IMR-90 (cell line): ENCODE results near the gene TRIM40. TPM values are rescaled to one million over a fixed set of nuclear protein-coding genes. Genes with fewer than 3 reads are reported as not detected.
A peak's percentile ranks its signal among the peaks of the same experiment; 100 is the strongest.

Source experiments
- ATAC-seq: fragments of 200-7000 bp; cut with Tn5 transposase; 2 replicates; pipeline ENCODE4 v1.9.1; 2020; ENCODE audit warnings: low read depth, mild to moderate bottlenecking, moderate library complexity
- BruUV-seq: library from RNA; stranded (reverse); fragments of 400-500 nt; replicated peaks from 2 replicates; lab custom pipeline; 2021; lab: Mats Ljungman, UMichigan
- CTCF ChIA-PET: fragments of 300-600 bp; formaldehyde crosslinking; extraction: SDS; loops from one replicate; lab custom pipeline; 2021; ENCODE audit warnings: antibody characterized with exemption; lab: Yijun Ruan, JAX
- POLR2A ChIA-PET: fragments of 300-600 bp; sonication (Branson Sonifier 250); formaldehyde crosslinking; loops from one replicate; lab custom pipeline; 2022; ENCODE audit warnings: antibody characterized with exemption; ENCODE audit not compliant: unreplicated experiment; lab: Charles Lee
- DNase-seq: peaks from one replicate; pipeline ENCODE4 v3.0.0; 2013
- H2AFZ ChIP-seq: replicated peaks from 2 replicates; pipeline ENCODE3; 2013; ENCODE audit warnings: low read length, mild to moderate bottlenecking; ENCODE audit not compliant: poor library complexity
- H2AK5ac ChIP-seq: 2 replicates; pipeline ENCODE4 v1.6.1; 2013; ENCODE audit warnings: low read depth, low read length, inconsistent platforms
- H2AK9ac ChIP-seq: replicated peaks from 2 replicates; pipeline ENCODE3; 2013; ENCODE audit warnings: mild to moderate bottlenecking, low read depth, low read length, moderate library complexity; ENCODE audit not compliant: poor library complexity
- H2BK120ac ChIP-seq: 2 replicates; pipeline ENCODE4 v1.6.1; 2013; ENCODE audit warnings: low read depth, low read length, inconsistent platforms
- H2BK15ac ChIP-seq: 3 replicates; pipeline ENCODE4 v1.6.1; 2013; ENCODE audit warnings: low read depth, low read length, inconsistent platforms
- H2BK20ac ChIP-seq: 2 replicates; pipeline ENCODE4 v1.6.1; 2013; ENCODE audit warnings: low read depth, mild to moderate bottlenecking, inconsistent platforms, low read length, moderate library complexity
- H2BK5ac ChIP-seq: 2 replicates; pipeline ENCODE4 v1.6.1; 2013; ENCODE audit warnings: mild to moderate bottlenecking, low read depth, low read length, inconsistent platforms; ENCODE audit not compliant: poor library complexity, severe bottlenecking
- H3K14ac ChIP-seq: replicated peaks from 2 replicates; pipeline ENCODE4 v1.6.1; 2013; ENCODE audit warnings: low read depth, low read length, inconsistent platforms
- H3K18ac ChIP-seq: 2 replicates; pipeline ENCODE4 v1.6.1; 2013; ENCODE audit warnings: low read depth, low read length, control low read depth
- H3K23ac ChIP-seq: 2 replicates; pipeline ENCODE4 v1.6.1; 2013; ENCODE audit warnings: low read depth, low read length, inconsistent platforms
- H3K27ac ChIP-seq: 2 replicates; pipeline ENCODE4 v1.5.1; 2013; ENCODE audit warnings: mild to moderate bottlenecking, control low read depth, low read length; ENCODE audit not compliant: insufficient read depth
- H3K27me3 ChIP-seq: 2 replicates; pipeline ENCODE4 v1.6.1; 2013; ENCODE audit warnings: low read length; ENCODE audit not compliant: control insufficient read depth, insufficient read depth
- H3K36me3 ChIP-seq: 2 replicates; pipeline ENCODE4 v1.6.1; 2013; ENCODE audit warnings: low read length, mixed read lengths; ENCODE audit not compliant: control insufficient read depth, insufficient read depth
- H3K4ac ChIP-seq: 2 replicates; pipeline ENCODE4 v1.6.1; 2013; ENCODE audit warnings: low read depth, low read length, inconsistent platforms
- H3K4me1 ChIP-seq: 2 replicates; pipeline ENCODE4 v1.6.1; 2013; ENCODE audit warnings: low read length, mixed read lengths; ENCODE audit not compliant: control insufficient read depth, insufficient read depth
- H3K4me2 ChIP-seq: 2 replicates; pipeline ENCODE4 v1.6.1; 2013; ENCODE audit warnings: low read depth, mild to moderate bottlenecking, control low read depth, low read length, moderate library complexity
- H3K4me3 ChIP-seq: 2 replicates; pipeline ENCODE4 v1.5.1; 2013; ENCODE audit warnings: low read depth, mild to moderate bottlenecking, control low read depth, low read length, moderate library complexity; ENCODE audit not compliant: insufficient read depth
- H3K56ac ChIP-seq: 2 replicates; pipeline ENCODE4 v1.6.1; 2013; ENCODE audit warnings: low read length, inconsistent platforms; ENCODE audit not compliant: insufficient read depth; ENCODE audit errors: extremely low read depth
- H3K79me1 ChIP-seq, 2 experiments: 2 replicates each; pipeline ENCODE4 v1.6.1; 2013; ENCODE audit warnings: low read length in 2 of 2, inconsistent platforms in 1 of 2, low read depth in 1 of 2
- H3K9ac ChIP-seq: 2 replicates; pipeline ENCODE4 v1.6.1; 2013; ENCODE audit warnings: low read depth, low read length, control low read depth
- H3K9me1 ChIP-seq: 2 replicates; pipeline ENCODE4 v1.6.1; 2013; ENCODE audit warnings: low read length, inconsistent platforms; ENCODE audit not compliant: insufficient read depth
- H3K9me3 ChIP-seq: 2 replicates; pipeline ENCODE4 v1.6.1; 2013; ENCODE audit warnings: low read length; ENCODE audit not compliant: control insufficient read depth, insufficient read depth
- H4K20me1 ChIP-seq: 2 replicates; pipeline ENCODE4 v1.6.1; 2013; ENCODE audit warnings: low read length, inconsistent platforms; ENCODE audit not compliant: insufficient read depth
- H4K5ac ChIP-seq: 2 replicates; pipeline ENCODE4 v1.6.1; 2013; ENCODE audit warnings: mild to moderate bottlenecking, low read depth, low read length, control low read depth
- H4K8ac ChIP-seq, 2 experiments: 2 replicates each; pipeline ENCODE4 v1.6.1; 2013; ENCODE audit warnings: low read depth in 2 of 2, low read length in 2 of 2, control low read depth in 1 of 2, inconsistent platforms in 1 of 2
- H4K91ac ChIP-seq: 2 replicates; pipeline ENCODE4 v1.6.1; 2013; ENCODE audit warnings: low read depth, low read length, inconsistent platforms; ENCODE audit not compliant: insufficient read depth
- BHLHE40 ChIP-seq: fragments of 150-350 bp; IDR thresholded peaks from 2 replicates; pipeline ENCODE4 v1.6.1; 2016; ENCODE audit warnings: mild to moderate bottlenecking, low read depth, low read length
- CEBPB ChIP-seq: IDR thresholded peaks from 2 replicates; pipeline ENCODE4 v1.6.1; 2012; ENCODE audit warnings: low read depth, low read length, improper control_type of control experiment
- CHD1 ChIP-seq: IDR thresholded peaks from 2 replicates; pipeline ENCODE4 v1.6.1; 2012; ENCODE audit warnings: low read depth, low read length, improper control_type of control experiment
- ELK1 ChIP-seq: fragments of 150-350 bp; IDR thresholded peaks from 2 replicates; pipeline ENCODE4 v1.6.1; 2016; ENCODE audit warnings: low read depth, mild to moderate bottlenecking, low read length, moderate library complexity, borderline replicate concordance
- FOS ChIP-seq: fragments of 150-350 bp; IDR thresholded peaks from 2 replicates; pipeline ENCODE4 v1.6.1; 2016; ENCODE audit warnings: low read depth, low read length
- MAFK ChIP-seq: IDR thresholded peaks from 2 replicates; pipeline ENCODE4 v1.6.1; 2012; ENCODE audit warnings: low read depth, low read length, improper control_type of control experiment
- MAZ ChIP-seq: IDR thresholded peaks from 2 replicates; pipeline ENCODE4 v1.6.1; 2012; ENCODE audit warnings: low read depth, mild to moderate bottlenecking, low read length, improper control_type of control experiment, moderate library complexity, borderline replicate concordance
- MXI1 ChIP-seq: IDR thresholded peaks from 2 replicates; pipeline ENCODE4 v1.6.1; 2012; ENCODE audit warnings: low read depth, mild to moderate bottlenecking, low read length, moderate library complexity, borderline replicate concordance
- NFE2L2 ChIP-seq: fragments of 150-350 bp; IDR thresholded peaks from 2 replicates; pipeline ENCODE4 v1.6.1; 2016; ENCODE audit warnings: low read depth, mild to moderate bottlenecking, low read length
- RAD21 ChIP-seq: IDR thresholded peaks from 2 replicates; pipeline ENCODE4 v1.6.1; 2012; ENCODE audit warnings: low read length, improper control_type of control experiment
- RCOR1 ChIP-seq: IDR thresholded peaks from 2 replicates; pipeline ENCODE4 v1.6.1; 2012; ENCODE audit warnings: mild to moderate bottlenecking, low read length, improper control_type of control experiment; ENCODE audit not compliant: insufficient replicate concordance
- RFX5 ChIP-seq: IDR thresholded peaks from 2 replicates; pipeline ENCODE4 v1.8.0; 2012; ENCODE audit warnings: low read depth, mild to moderate bottlenecking, low read length, moderate library complexity
- SMC3 ChIP-seq: fragments of 150-350 bp; IDR thresholded peaks from 2 replicates; pipeline ENCODE4 v1.6.1; 2016; ENCODE audit warnings: low read depth, mild to moderate bottlenecking, antibody characterized with exemption, low read length, moderate library complexity
- WGBS, 2 experiments: methylation state at CpG; one replicate each; pipeline versions ENCODE4 v1.1.5 to v1.1.7; 2013; ENCODE audit warnings: missing lambda C conversion rate in 2 of 2; ENCODE audit not compliant: insufficient read length in 1 of 2; ENCODE audit errors: extremely low coverage in 2 of 2; 5-methylcytosine and 5-hydroxymethylcytosine counted together
- dilution Hi-C: fragments of 300-500 bp; cut with HindIII; formaldehyde crosslinking; loops from one replicate; pipeline ENCODE4 v1.14.3; 2018; ENCODE audit warnings: low sequenced_read_pairs; ENCODE audit not compliant: unreplicated experiment
- in situ Hi-C: fragments of 300-500 bp; cut with MboI; formaldehyde crosslinking; loops from 3 replicates; pipeline ENCODE4 v1.14.3; 2019; ENCODE audit warnings: low sequenced_read_pairs, inconsistent platforms, mixed read lengths
- intact Hi-C: fragments of 100-400 bp; cut with micrococcal nuclease; formaldehyde crosslinking; loops from 2 replicates; pipeline ENCODE4 v1.10.0; 2022
- polyA plus RNA-seq, 3 experiments: library from polyadenylated mRNA; depleted of rRNA; stranded (reverse); fragments of >200 nt; gene quantifications; 2 replicates each; pipeline ENCODE4 v1.2.3, GENCODE V29; 2012; ENCODE audit warnings: low replicate concordance in 1 of 3
- total RNA-seq: library from RNA; depleted of rRNA; stranded (reverse); fragments of >200 nt; gene quantifications from 2 replicates; pipeline ENCODE4 v1.2.3, GENCODE V29; 2012
- TF ChIP-seq, protein P1 (sequence below): conservative IDR thresholded peaks from 2 replicates; pipeline ENCODE4 v1.5.1; 2012; ENCODE audit warnings: mild to moderate bottlenecking, low read depth, low read length, improper control_type of control experiment

The TRIM40 gene
- total and polyA plus RNA-seq, 2 of the 4 experiments (the other 2 are of a cell fraction), result not detected

- CTCF ChIA-PET, result interaction anchor here (1.8 kb wide), 1 partner anchor 64 kb away, joined by 5 read pairs; no protein-coding TSS in a partner anchor
- no peak overlapping the region for H2AK5ac ChIP-seq
- TF ChIP-seq MAZ (no peak), SMC3 (no peak), BHLHE40 (no peak), RAD21 (no peak), ELK1 (no peak), CHD1 (no peak), MAFK (no peak), CEBPB (no peak), FOS (no peak), RCOR1 (no peak), MXI1 (no peak), NFE2L2 (no peak), RFX5 (no peak)
- TF ChIP-seq, protein P1, sequence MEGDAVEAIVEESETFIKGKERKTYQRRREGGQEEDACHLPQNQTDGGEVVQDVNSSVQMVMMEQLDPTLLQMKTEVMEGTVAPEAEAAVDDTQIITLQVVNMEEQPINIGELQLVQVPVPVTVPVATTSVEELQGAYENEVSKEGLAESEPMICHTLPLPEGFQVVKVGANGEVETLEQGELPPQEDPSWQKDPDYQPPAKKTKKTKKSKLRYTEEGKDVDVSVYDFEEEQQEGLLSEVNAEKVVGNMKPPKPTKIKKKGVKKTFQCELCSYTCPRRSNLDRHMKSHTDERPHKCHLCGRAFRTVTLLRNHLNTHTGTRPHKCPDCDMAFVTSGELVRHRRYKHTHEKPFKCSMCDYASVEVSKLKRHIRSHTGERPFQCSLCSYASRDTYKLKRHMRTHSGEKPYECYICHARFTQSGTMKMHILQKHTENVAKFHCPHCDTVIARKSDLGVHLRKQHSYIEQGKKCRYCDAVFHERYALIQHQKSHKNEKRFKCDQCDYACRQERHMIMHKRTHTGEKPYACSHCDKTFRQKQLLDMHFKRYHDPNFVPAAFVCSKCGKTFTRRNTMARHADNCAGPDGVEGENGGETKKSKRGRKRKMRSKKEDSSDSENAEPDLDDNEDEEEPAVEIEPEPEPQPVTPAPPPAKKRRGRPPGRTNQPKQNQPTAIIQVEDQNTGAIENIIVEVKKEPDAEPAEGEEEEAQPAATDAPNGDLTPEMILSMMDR, result no peak
Measured at GRCh38 chr6:30194797-30195690, 59.1 kb downstream of the TRIM40 start.

More at GRCh38 chr6:30194797-30195690, 59.1 kb downstream of the TRIM40 start:
- H2BK5ac ChIP-seq, result no peak overlapping the region
- no peak overlapping the region for H2AK9ac ChIP-seq
- ATAC-seq (peak; percentile 65), DNase-seq (no peak)
- H3K9me1 ChIP-seq, result peaks cover 6% of the 10 kb centered on the region; the same call in 1 of the 2 replicates
- H3K56ac ChIP-seq, result no peak overlapping the region
- in situ Hi-C loops, result no loop called here
- dilution Hi-C loops, result no loop called here
- H3K14ac ChIP-seq, result no peak overlapping the region
- no peak overlapping the region for H2AFZ ChIP-seq
- H3K27me3 ChIP-seq, result no peaks in the 10 kb centered on the region
- H3K4me1 ChIP-seq, result peaks cover 2% of the 10 kb centered on the region; the same call in 1 of the 2 replicates
- no peak overlapping the region for H3K9ac ChIP-seq
- no peak overlapping the region for H3K23ac ChIP-seq
- H2BK20ac ChIP-seq, result no peak overlapping the region
- no peaks in the 10 kb centered on the region for H4K20me1 ChIP-seq
- no peak overlapping the region for H4K91ac ChIP-seq
- H4K8ac ChIP-seq, result no peak overlapping the region
- H3K27ac ChIP-seq, result no peak overlapping the region
- H2BK120ac ChIP-seq, result no peak overlapping the region
- no peak overlapping the region for H3K18ac ChIP-seq
- POLR2A ChIA-PET, result no interaction called here
- intact Hi-C loops, result no loop called here
- no peak overlapping the region for H3K4me3 ChIP-seq
- BruUV-seq, result no TSS peak
- no peak overlapping the region for H3K4me2 ChIP-seq
- no peak overlapping the region for H2BK15ac ChIP-seq
- peaks cover 44% of the 10 kb centered on the region for H3K36me3 ChIP-seq
- 80% methylated on average over 3 of the region's 8 CpGs; no CpG with 5 or more reads in 1 of the 2 experiments for WGBS, 2 experiments
- H3K9me3 ChIP-seq, result no peaks in the 10 kb centered on the region
- no peaks in the 10 kb centered on the region; a peak in 2 of 4 replicates for H3K79me1 ChIP-seq
- no peak overlapping the region for H3K4ac ChIP-seq
- H4K5ac ChIP-seq, result no peak overlapping the region
